ENCODE measurements around the gene MUCL3.
"Not testable (repeated sequence)": the region's sequence is repeated elsewhere in the genome, so short reads cannot be mapped to it uniquely, and the experiment has no call there.

The MUCL3 gene

GRCh38 chr6:30988209-30988825, 47.5 kb downstream of the MUCL3 start:
- DNase-seq = no peak

- DNase-seq = no peak
Observed at GRCh38 chr6:30990422-30991086, 49.8 kb downstream of the MUCL3 start.

GRCh38 chr6:30991891-30992290, 51.1 kb downstream of the MUCL3 start:
- no peak for DNase-seq

GRCh38 chr6:30997301-30997700, 56.5 kb downstream of the MUCL3 start:
- no peak for DNase-seq

GRCh38 chr6:30998785-30999184, 58.0 kb downstream of the MUCL3 start:
- DNase-seq = no peak

GRCh38 chr6:31000067-31000860, 59.5 kb downstream of the MUCL3 start:
- DNase-seq = not testable (repeated sequence)

GRCh38 chr6:31001281-31001888, 60.6 kb downstream of the MUCL3 start:
- DNase-seq = no peak

GRCh38 chr6:31002471-31002870, 61.7 kb downstream of the MUCL3 start:
- no peak for DNase-seq
